PFSK-1 (cell line): ENCODE data around the gene IMPDH2.

Experiments used
- FOXP2 ChIP-seq: optimal IDR thresholded peaks from 2 replicates; pipeline ENCODE3; 2011; ENCODE audit warnings: borderline replicate concordance, control low read depth, inconsistent platforms; ENCODE audit not compliant: insufficient read depth; ENCODE audit errors: extremely low read length, extremely low read depth
- POLR2AphosphoS5 ChIP-seq: IDR thresholded peaks from 2 replicates; pipeline ENCODE4 v1.6.1; 2012; ENCODE audit warnings: low read depth, mild to moderate bottlenecking, control low read depth, low read length, moderate library complexity
- REST ChIP-seq, 2 experiments: IDR thresholded peaks; 2 replicates each; pipeline versions ENCODE4 v1.6.1 to v1.8.0; 2011 to 2012; ENCODE audit warnings: low read depth in 2 of 2, low read length in 2 of 2, control low read depth in 1 of 2, inconsistent platforms in 1 of 2, mild to moderate bottlenecking in 1 of 2, moderate library complexity in 1 of 2; ENCODE audit not compliant: insufficient read depth in 1 of 2
- SIN3A ChIP-seq: IDR thresholded peaks from 2 replicates; pipeline ENCODE4 v1.6.1; 2012; ENCODE audit warnings: mild to moderate bottlenecking, low read length, moderate library complexity, borderline replicate concordance; ENCODE audit not compliant: insufficient read depth
- TAF1 ChIP-seq: IDR thresholded peaks from 2 replicates; pipeline ENCODE4 v1.6.1; 2012; ENCODE audit warnings: low read length, control low read depth, borderline replicate concordance; ENCODE audit not compliant: insufficient read depth

The IMPDH2 gene

GRCh38 chr3:49057268-49057667 lies 28.1 kb upstream of the IMPDH2 start:
- no peak for TF ChIP-seq SIN3A

- TF ChIP-seq TAF1 (no peak), FOXP2 (no peak), SIN3A (no peak), POLR2AphosphoS5 (no peak), REST (IDR thresholded peaks at IDR 0.05; ENCODE audit: insufficient read depth in 1 of 2, low read depth in 2 of 2, low read length in 2 of 2) (no peak)
These were observed 25.2 kb upstream of the IMPDH2 start for GRCh38 chr3:49054344-49054862.

- TF ChIP-seq TAF1 = no peak
- TF ChIP-seq REST (IDR thresholded peaks at IDR 0.05; ENCODE audit: insufficient read depth in 1 of 2, low read depth in 2 of 2, low read length in 2 of 2) = no peak
- no peak for TF ChIP-seq SIN3A
- TF ChIP-seq FOXP2 = no peak
- TF ChIP-seq POLR2AphosphoS5 = no peak
These were observed 24.3 kb upstream of the IMPDH2 start for GRCh38 chr3:49053543-49053942.

GRCh38 chr3:49035281-49035680 lies 6.1 kb upstream of the IMPDH2 start:
- no peak for TF ChIP-seq POLR2AphosphoS5
- TF ChIP-seq REST (IDR thresholded peaks at IDR 0.05; ENCODE audit: insufficient read depth in 1 of 2, low read depth in 2 of 2, low read length in 2 of 2) = no peak
- TF ChIP-seq TAF1 = no peak
- TF ChIP-seq FOXP2 = no peak
- no peak for TF ChIP-seq SIN3A

GRCh38 chr3:49034650-49035049 lies 5.5 kb upstream of the IMPDH2 start:
- TF ChIP-seq TAF1 (no peak), SIN3A (no peak), POLR2AphosphoS5 (no peak), FOXP2 (no peak), REST (IDR thresholded peaks at IDR 0.05; ENCODE audit: insufficient read depth in 1 of 2, low read depth in 2 of 2, low read length in 2 of 2) (no peak)
